ENCODE data around the gene MTRF1. TPM values are rescaled to one million over a fixed set of nuclear protein-coding genes. Genes with fewer than 3 reads are reported as not detected.

The MTRF1 gene, protein sequence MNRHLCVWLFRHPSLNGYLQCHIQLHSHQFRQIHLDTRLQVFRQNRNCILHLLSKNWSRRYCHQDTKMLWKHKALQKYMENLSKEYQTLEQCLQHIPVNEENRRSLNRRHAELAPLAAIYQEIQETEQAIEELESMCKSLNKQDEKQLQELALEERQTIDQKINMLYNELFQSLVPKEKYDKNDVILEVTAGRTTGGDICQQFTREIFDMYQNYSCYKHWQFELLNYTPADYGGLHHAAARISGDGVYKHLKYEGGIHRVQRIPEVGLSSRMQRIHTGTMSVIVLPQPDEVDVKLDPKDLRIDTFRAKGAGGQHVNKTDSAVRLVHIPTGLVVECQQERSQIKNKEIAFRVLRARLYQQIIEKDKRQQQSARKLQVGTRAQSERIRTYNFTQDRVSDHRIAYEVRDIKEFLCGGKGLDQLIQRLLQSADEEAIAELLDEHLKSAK
- total RNA-seq (10 to 100 TPM; 13.8 to 17.7 TPM), total RNA-seq (28.6 to 38.7 reads per million in 2 donors)

DNA sequence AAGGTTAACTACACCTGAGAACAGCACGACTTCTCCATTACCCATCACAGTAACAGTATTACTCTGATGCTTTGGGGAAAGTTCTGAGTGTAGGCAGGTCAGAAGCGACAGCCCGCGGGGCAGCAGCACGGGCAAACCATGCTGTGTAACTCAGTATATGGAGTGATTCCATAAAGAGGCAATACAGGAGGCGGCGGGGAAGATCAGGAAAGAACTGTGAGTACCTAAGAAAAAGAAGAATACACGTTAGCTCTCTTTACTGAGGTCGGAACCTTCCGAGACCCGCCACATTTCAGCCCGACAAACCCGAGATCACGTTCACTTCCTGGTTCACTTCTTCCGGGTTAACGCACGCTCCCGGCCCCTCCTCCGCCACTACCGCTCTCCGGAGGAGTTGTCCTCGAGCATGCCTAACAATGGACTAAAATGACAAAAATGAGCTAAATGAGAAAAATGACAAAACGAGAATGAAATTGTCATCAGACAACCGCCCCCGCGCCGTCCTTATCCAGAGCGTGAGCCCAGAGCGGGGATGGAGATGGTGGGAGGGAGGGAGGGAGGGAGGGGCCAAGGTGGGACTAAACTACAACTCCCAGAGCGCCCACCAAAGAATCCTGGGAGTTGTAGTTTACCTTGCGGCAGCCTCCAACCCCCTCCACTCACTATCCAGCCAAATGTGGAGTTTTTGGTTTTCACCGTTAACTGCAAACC, at the start of gene MTRF1:
TSS of gene MTRF1 (minus strand) at position 316 of the 711 bp plus-strand sequence. CDS start 2,669 bp downstream, outside the sequence.
- H3K4me3 Mint-ChIP-seq, result peak within 1 kb of the TSS; percentile 99
- DNase-seq (peak; percentile 58 to 62 (median 61)), ATAC-seq (peak; percentile 94)
- H3K27ac Mint-ChIP-seq, result peak within 1 kb of the TSS; percentile 97
- no peaks in the 10 kb centered on the region for H3K27me3 Mint-ChIP-seq
- H3K4me1 Mint-ChIP-seq, result peaks cover 14% of the 10 kb centered on the region
- H3K36me3 Mint-ChIP-seq (ENCODE audit: low read depth), result peaks cover 4% of the 10 kb centered on the region
- peaks cover 5% of the 10 kb centered on the region for H3K9me3 ChIP-seq (ENCODE audit: control insufficient read depth, low read length, poor library complexity, severe bottlenecking)

DNA sequence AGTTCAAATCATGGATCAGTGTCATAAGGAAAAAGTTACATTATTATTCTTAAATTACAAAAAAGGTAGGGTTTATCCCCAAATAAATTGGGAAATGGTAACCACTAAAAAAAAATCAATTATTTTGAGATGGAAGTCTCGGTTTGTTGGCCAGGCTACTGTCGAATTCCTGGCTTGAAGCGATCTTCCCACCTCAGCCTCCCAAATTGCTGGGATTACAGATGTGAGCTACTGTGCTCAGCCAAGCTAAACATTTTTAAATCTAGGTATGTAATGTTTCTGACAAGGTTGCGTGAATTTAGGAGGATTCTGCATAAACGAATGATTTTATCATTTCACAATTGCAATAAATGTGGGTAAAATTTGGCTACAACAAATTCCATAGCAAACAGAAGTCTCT, 49.7 kb upstream of the MTRF1 start:
- Mint-ChIP-seq H3K27ac (peak overlapping the region; percentile 97), H3K4me3 (peak overlapping the region; percentile 98), H3K36me3 (ENCODE audit: low read depth) (no peaks in the 10 kb centered on the region), H3K4me1 (peaks cover 33% of the 10 kb centered on the region), H3K27me3 (no peaks in the 10 kb centered on the region)
- DNase-seq (no peak), ATAC-seq (no peak)
- no peaks in the 10 kb centered on the region for H3K9me3 ChIP-seq (ENCODE audit: control insufficient read depth, low read length, poor library complexity, severe bottlenecking)

DNA sequence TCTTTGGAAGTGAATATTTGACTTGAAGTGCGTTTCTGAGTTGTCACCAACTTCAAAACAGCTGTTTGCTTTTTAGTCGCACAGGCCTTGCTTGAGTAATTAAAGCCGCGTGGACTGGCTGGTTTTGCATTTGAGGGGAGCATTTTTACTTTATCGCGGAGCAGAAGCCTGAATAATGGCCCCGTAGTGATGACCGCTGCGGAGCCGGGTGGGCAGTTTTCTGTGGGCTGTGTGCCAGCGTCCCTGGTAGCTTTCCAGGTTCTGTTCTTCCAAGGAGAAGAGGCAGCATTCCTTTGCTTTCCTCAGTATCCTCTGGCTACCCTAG, 48.8 kb upstream of the MTRF1 start:
- no peaks in the 10 kb centered on the region for H3K27me3 Mint-ChIP-seq
- no peak for ATAC-seq
- no peaks in the 10 kb centered on the region for H3K9me3 ChIP-seq (ENCODE audit: control insufficient read depth, low read length, poor library complexity, severe bottlenecking)
- peak overlapping the region; percentile 97 for H3K27ac Mint-ChIP-seq
- H3K4me1 Mint-ChIP-seq, result peaks cover 31% of the 10 kb centered on the region
- H3K4me3 Mint-ChIP-seq, result peak overlapping the region; percentile 98
- no peaks in the 10 kb centered on the region for H3K36me3 Mint-ChIP-seq (ENCODE audit: low read depth)
- DNase-seq, result no peak

DNA sequence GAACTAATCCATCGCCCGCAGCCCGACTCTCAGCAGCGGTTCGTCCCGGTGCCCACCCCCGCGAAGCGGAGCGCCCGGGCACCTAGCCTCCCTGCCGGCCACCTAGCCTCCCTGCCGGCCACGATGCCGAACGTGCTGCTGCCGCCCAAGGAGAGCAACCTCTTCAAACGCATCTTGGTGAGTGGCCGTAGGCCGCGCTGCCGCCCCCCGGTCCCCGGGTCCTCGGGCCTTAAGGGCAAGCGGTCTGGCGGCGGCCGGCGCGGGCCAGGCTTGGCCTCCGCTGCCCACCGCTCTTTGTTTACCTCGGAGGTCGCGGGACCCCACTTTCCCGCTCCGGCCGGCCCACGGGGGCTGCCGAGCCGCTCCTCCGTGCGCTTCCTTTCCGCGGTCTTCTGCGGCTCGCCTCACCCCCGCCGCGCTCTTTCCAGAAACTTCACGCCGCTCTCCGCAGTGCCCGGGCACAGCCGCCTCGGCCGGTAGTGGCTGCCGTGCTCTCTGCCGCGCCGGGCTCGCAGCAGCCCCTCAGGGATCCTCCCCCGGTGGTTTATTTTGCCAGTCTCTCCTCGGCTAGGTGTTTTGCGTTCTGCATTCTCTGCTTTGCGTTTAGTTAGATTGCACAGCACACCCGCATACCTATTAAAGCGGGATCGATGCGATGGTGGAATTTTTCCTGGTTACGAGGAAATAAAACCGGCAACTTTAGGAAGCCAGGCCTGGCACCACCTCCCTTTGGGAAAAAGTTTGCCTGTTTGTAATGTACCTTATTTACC, 48.2 kb upstream of the MTRF1 start:
- H3K27me3 Mint-ChIP-seq, result no peaks in the 10 kb centered on the region
- DNase-seq, result peak; percentile 43 to 48 (median 46)
- H3K27ac Mint-ChIP-seq, result peak overlapping the region; percentile 97
- no peaks in the 10 kb centered on the region for H3K9me3 ChIP-seq (ENCODE audit: control insufficient read depth, low read length, poor library complexity, severe bottlenecking)
- H3K36me3 Mint-ChIP-seq (ENCODE audit: low read depth), result no peaks in the 10 kb centered on the region
- peaks cover 27% of the 10 kb centered on the region for H3K4me1 Mint-ChIP-seq
- H3K4me3 Mint-ChIP-seq, result peak overlapping the region; percentile 98
- ATAC-seq, result peak; percentile 65

DNA sequence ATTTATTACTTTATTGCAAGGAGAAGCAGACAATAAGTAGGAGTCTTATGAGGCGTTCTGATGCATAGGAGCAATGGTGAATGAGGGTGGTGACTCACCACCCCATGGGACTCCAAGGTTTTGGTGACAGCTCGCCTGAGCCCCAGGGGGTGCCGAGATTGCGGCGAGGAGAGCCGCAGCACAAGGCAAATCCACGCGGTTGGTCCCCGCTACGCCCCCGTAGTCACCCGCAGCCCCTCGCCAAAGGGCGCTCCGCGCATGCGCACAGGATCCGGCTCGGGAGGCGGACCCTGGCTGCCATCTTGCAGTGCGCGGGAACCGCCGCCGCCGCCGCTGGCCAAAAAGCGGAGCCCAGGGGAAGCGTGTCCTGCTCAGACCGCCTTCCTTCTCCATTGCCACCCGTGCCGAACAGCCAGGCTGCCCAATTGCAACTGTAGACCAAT, 47.6 kb upstream of the MTRF1 start, which contains the start of gene NAA16:
TSS of gene NAA16 (plus strand) at position 305 of the 443 bp plus-strand sequence. CDS start 262 bp downstream, outside the sequence.
- Mint-ChIP-seq H3K27ac (peak within 1 kb of the TSS; percentile 97), H3K4me1 (peaks cover 27% of the 10 kb centered on the region), H3K4me3 (peak within 1 kb of the TSS; percentile 98), H3K27me3 (peaks cover 1% of the 10 kb centered on the region), H3K36me3 (ENCODE audit: low read depth) (no peaks in the 10 kb centered on the region)
- DNase-seq (peak; percentile 93 to 94 (median 93)), ATAC-seq (peak; percentile 87)
- H3K9me3 ChIP-seq (ENCODE audit: control insufficient read depth, low read length, poor library complexity, severe bottlenecking), result no peaks in the 10 kb centered on the region

DNA sequence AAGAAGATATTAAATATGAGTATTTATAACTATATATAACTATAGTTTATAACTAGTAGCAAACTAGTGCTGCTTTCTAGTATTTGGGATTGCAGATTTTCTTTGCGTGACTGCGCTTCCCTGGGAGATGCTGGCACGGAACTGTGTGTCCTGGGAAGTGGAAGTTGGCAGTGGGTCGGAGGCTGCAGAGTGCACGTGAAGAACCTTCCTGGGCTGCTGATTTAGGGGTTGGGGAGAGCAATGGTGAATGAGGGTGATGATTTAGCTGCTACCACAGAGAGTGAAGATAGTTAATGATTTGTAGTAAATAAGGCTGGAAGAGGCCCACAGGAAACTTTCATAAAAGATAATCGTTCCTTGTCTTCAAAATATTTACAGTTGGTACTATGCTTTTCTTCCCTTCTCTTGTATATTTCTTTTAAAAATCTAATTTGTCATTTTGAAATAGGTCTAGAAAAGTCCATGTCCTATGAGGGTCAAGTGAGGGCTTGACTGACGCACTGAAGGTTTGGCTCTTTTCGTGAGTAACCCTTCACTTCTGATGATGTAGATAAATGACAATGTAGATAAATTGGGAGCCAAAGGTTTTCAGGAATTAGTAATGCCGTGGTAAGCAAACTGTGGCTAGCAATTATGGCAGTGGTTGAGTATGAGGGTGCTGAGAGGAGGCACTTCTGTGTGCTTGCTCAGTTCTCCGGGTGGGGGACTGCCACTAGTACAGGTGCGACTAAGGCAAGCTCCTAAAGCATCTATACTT, 44.7 kb upstream of the MTRF1 start:
- ATAC-seq (no peak), DNase-seq (no peak)
- Mint-ChIP-seq H3K27ac (no peak overlapping the region), H3K4me3 (no peak overlapping the region), H3K36me3 (ENCODE audit: low read depth) (peaks cover 4% of the 10 kb centered on the region), H3K4me1 (peaks cover 11% of the 10 kb centered on the region), H3K27me3 (peaks cover 9% of the 10 kb centered on the region)
- H3K9me3 ChIP-seq (ENCODE audit: control insufficient read depth, low read length, poor library complexity, severe bottlenecking), result no peaks in the 10 kb centered on the region

DNA sequence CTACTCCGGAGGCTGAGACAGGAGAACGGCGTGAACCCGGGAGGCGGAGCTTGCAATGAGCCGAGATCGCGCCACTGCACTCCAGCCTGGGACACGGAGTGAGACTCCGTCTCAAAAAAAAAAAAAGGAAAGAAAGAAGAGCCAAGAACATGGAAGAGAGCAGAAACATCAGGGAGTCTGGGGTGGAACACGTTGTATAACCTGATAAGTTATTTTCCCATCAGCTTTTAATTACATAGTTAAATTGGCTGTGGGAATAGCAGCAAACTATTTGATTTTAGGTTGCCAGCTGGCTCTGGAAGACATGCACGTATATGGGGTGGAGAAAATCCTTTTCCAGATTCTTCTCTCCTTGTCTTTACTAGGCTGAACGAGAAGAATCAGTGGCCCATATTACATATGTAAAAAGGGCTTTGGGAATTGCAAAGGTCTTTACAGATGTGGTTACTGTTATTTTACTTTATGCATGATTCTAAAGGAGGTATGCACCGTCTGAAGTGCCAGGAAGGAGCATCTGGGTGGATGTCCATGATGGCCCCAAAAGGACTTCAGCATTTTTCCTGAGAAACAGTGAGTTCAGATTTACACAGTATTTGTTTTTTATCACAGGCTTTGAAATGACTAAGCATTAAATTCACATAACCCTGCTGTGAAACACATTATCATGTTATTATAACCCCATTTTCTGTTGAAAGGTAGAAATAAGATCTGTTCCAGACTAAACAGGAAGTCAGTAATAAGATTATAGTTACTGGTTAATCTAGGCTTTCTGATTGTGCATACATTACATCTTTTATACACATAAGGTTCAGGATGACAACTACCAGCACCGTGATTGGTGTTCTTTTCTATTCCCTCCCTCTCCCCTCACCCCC, 43.1 kb upstream of the MTRF1 start:
- DNase-seq (no peak), ATAC-seq (no peak)
- no peaks in the 10 kb centered on the region for H3K9me3 ChIP-seq (ENCODE audit: control insufficient read depth, low read length, poor library complexity, severe bottlenecking)
- peaks cover 9% of the 10 kb centered on the region for H3K27me3 Mint-ChIP-seq
- peaks cover 9% of the 10 kb centered on the region for H3K4me1 Mint-ChIP-seq
- H3K4me3 Mint-ChIP-seq, result no peak overlapping the region
- peaks cover 4% of the 10 kb centered on the region for H3K36me3 Mint-ChIP-seq (ENCODE audit: low read depth)
- peak overlapping the region; percentile 56 for H3K27ac Mint-ChIP-seq

DNA sequence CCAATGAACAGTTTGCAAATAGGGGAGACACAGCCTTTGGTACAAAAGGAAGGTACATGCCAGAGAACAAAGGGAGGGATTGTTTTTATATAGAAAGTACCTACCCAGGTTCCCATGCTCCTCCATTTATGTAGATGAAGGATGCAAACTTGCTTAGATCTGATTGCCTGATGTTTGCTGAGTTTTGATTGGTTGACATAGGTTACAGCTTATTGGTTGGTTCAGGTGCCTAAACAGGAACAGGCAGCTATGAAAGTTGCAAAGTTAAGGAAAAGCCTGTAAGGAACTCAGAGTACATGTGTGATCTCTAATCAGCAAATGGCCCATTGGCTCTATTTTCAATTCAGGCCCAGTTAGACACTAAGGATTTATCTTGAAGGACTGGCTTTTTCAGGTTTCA, 41.2 kb upstream of the MTRF1 start:
- Mint-ChIP-seq H3K4me1 (peaks cover 2% of the 10 kb centered on the region), H3K27ac (no peak overlapping the region), H3K27me3 (peaks cover 16% of the 10 kb centered on the region), H3K36me3 (ENCODE audit: low read depth) (peaks cover 7% of the 10 kb centered on the region), H3K4me3 (no peak overlapping the region)
- no peak for DNase-seq
- ATAC-seq, result no peak
- H3K9me3 ChIP-seq (ENCODE audit: control insufficient read depth, low read length, poor library complexity, severe bottlenecking), result no peaks in the 10 kb centered on the region

DNA sequence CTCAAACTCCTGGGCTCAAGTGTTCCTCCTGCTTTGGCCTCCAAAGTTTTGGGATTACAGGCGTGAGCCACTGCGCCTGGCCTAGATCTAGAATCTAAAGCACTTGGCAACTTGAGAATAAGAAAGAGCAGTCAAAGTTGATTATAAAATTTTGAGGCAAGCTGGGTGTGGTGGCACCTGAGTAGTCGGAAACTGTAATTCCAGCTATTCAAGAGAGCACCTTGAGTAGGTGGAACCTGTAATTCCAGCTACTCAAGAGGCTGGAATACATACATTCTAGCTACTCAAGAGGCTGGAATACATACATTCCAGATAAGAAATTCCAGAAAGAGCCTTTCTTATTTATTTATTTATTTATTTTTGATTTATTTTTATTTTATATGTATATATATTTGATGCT, 39.4 kb upstream of the MTRF1 start:
- Mint-ChIP-seq H3K27ac (no peak overlapping the region), H3K4me1 (peaks cover 2% of the 10 kb centered on the region), H3K4me3 (no peak overlapping the region), H3K27me3 (peaks cover 16% of the 10 kb centered on the region), H3K36me3 (ENCODE audit: low read depth) (peaks cover 7% of the 10 kb centered on the region)
- DNase-seq (no peak), ATAC-seq (no peak)
- H3K9me3 ChIP-seq (ENCODE audit: control insufficient read depth, low read length, poor library complexity, severe bottlenecking), result no peaks in the 10 kb centered on the region

DNA sequence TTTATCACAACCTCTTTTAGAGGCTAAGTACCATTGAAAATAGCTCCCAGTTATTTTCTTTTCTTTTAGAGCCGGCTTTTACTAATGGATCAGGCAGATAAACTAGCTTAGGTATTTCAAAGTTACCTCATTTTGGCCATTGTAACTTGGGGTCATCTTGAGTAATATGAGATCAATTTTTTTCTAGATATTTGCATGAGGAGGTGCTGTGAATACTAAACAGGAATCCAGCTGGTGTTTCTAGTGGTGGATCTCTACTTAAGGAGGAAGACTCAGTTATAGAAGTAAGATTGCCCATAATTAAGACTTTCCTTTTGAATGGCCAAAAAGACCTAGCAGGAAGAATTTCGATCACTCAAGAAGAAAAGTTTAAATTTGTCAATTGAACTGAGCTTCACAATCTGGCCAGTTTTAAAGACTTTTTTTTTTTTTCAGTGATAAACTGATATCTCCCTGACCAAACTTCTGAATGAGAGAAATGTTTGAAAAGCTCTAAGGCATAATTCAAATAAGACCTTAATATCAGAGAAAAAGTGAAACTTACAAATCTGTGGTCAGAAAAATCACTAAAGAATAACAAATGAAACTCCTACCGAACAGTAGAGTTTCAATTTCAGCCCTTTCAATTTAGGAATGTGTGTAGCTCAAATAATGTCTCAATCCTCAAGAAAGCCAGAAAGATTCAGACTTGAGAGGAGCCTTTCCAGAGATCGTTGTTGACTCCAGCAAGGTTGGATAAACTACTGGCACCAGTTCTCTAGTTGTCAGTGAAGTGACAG, 36.1 kb upstream of the MTRF1 start:
- ATAC-seq (no peak), DNase-seq (no peak)
- H3K27me3 Mint-ChIP-seq, result peaks cover 6% of the 10 kb centered on the region
- H3K4me3 Mint-ChIP-seq, result no peak overlapping the region
- peaks cover 3% of the 10 kb centered on the region for H3K36me3 Mint-ChIP-seq (ENCODE audit: low read depth)
- H3K4me1 Mint-ChIP-seq, result peaks cover 2% of the 10 kb centered on the region
- H3K9me3 ChIP-seq (ENCODE audit: control insufficient read depth, low read length, poor library complexity, severe bottlenecking), result no peaks in the 10 kb centered on the region
- H3K27ac Mint-ChIP-seq, result no peak overlapping the region

DNA sequence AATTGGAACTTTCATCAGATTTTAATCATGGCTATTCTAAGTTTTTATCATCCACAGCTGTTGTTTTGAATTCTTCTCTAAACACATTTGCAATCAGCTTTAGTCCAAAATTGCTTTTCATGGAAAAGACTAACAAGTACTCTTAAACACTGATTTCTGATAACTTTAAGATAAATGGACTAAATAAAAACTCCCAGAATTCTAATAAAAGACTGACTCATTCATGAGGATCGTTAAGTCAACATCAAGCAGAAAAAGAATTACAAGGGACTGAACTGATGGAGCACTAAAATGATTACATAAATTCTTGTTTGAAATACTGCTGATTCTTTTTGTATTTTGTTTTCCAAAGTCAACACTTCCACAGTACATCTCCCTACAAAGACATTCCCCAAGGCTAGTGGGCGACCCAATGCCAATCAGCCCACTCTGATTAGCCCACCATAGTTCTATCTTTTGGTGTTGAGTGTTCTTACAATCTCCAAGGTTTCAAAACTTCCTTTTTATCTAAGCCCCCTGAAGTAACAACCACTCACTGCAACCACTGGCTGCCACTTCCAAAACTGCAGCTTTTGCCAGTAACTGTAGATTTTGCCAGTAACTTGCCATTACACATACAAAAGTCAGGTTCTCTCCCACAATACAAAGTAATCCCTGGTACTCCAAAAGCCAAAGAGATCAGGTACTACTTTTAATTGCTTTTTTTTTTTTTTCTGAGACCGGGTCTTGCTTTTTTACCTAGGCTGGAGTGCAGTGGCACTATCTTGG, 33.7 kb upstream of the MTRF1 start:
- Mint-ChIP-seq H3K27ac (no peak overlapping the region), H3K4me3 (no peak overlapping the region), H3K36me3 (ENCODE audit: low read depth) (peaks cover 3% of the 10 kb centered on the region), H3K4me1 (peaks cover 2% of the 10 kb centered on the region), H3K27me3 (peaks cover 6% of the 10 kb centered on the region)
- DNase-seq (no peak), ATAC-seq (no peak)
- H3K9me3 ChIP-seq (ENCODE audit: control insufficient read depth, low read length, poor library complexity, severe bottlenecking), result no peaks in the 10 kb centered on the region

Data from T-helper 17 cell (primary cell).